GM18499 (cell line): ENCODE data around the gene PTPRG.

Experiments used
- ATAC-seq: cut with Tn5 transposase; IDR thresholded peaks from one replicate; pipeline ENCODE4 v1.9.1; 2021; ENCODE audit warnings: moderate number of reproducible peaks; ENCODE audit not compliant: insufficient read depth, unreplicated experiment

Gene PTPRG

GRCh38 chr3:61932499-61932898 lies 371.1 kb downstream of the PTPRG start:
- ATAC-seq = no peak

DNA sequence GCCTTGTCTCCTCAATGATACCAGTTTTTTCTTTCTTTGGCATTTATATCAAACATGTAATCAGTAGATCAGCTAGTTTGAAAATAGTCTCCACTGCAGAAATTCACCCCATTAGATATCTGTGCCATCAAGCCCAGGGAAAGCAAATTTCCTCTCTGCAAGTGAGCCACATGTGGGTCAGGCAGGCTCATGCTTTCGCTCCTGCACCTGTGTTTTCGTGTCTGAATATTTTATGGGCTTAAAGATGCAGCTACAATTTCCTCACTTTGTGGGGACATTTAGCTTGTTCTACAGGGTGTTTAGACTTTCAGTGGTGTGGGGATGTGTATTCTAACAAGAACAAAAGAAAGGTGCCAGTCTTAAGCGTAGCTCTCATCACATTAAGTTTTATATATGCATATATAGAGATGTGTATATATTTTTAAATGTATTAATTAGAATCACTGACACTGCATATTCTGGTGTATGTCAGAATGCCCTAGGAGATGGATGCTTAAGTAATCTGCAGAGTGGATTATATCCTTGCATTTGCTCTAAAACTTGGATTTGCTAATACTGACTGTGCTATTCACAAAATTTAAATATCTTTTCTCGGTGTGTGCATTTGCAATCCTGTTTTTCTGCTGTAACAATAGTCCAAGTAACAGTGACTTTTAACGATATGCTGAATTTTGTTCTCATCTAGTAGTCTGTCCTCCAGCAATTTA lies 372.6 kb downstream of the PTPRG start:
- no peak for ATAC-seq

- ATAC-seq = no peak
Observed at GRCh38 chr3:61934505-61934871, 373.1 kb downstream of the PTPRG start.

- ATAC-seq = no peak
Observed at GRCh38 chr3:61935814-61936213, 374.4 kb downstream of the PTPRG start.

GRCh38 chr3:61936344-61936937 lies 375.1 kb downstream of the PTPRG start:
- no peak for ATAC-seq

GRCh38 chr3:61937477-61937876 lies 376.1 kb downstream of the PTPRG start:
- ATAC-seq = no peak

GRCh38 chr3:61938878-61939549 lies 377.6 kb downstream of the PTPRG start:
- no peak for ATAC-seq

GRCh38 chr3:61940236-61940635 lies 378.9 kb downstream of the PTPRG start:
- ATAC-seq = no peak

GRCh38 chr3:61943975-61944374 lies 382.6 kb downstream of the PTPRG start:
- ATAC-seq = no peak

- ATAC-seq = no peak
Observed at GRCh38 chr3:61944726-61945125, 383.4 kb downstream of the PTPRG start.

GRCh38 chr3:61945657-61946056 lies 384.3 kb downstream of the PTPRG start:
- ATAC-seq = no peak

- ATAC-seq = no peak
Observed at GRCh38 chr3:61946570-61947324, 385.4 kb downstream of the PTPRG start.

- ATAC-seq = no peak
Observed at GRCh38 chr3:61947456-61947855, 386.1 kb downstream of the PTPRG start.

GRCh38 chr3:61948699-61949305 lies 387.4 kb downstream of the PTPRG start:
- ATAC-seq = no peak

- ATAC-seq = no peak
Observed at GRCh38 chr3:61954097-61954540, 392.7 kb downstream of the PTPRG start.

DNA sequence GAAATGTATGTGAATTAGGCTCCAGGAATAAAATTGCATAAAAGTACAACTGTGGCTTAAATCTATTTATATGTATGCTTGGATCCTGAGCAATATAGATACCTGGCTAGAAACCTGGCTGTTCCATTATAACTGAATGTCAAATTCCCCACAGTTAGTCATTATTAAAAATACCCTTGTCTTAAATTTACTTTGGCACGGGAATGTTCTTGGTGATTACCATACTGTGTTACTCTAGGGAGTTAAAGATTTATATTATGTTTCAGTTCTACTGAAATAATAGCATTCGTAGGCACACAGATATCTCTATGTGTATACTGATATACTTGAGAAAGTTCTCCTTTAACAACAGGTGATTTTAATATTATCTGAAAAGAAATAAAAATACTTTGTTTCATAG lies 394.1 kb downstream of the PTPRG start:
- ATAC-seq = no peak

GRCh38 chr3:61956236-61956635 lies 394.9 kb downstream of the PTPRG start:
- ATAC-seq = no peak

DNA sequence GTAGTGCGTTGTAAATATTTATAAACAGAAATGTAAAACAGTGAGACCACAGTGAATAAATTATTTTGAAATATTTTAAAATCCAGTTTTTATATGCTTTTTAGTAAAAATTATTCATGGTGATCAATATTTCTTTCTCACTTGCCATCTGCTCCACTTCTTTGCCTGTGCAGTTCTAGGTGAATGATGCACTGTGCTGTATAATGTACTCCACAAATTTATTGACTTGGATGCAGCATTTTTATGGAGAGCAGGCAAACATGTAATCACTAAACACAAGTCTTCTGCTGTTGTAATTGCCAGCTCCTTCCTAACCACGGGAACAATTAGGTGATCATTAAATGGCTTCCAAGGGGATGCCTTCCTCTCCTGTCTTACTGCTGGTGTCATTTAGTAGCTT lies 395.9 kb downstream of the PTPRG start:
- no peak for ATAC-seq

DNA sequence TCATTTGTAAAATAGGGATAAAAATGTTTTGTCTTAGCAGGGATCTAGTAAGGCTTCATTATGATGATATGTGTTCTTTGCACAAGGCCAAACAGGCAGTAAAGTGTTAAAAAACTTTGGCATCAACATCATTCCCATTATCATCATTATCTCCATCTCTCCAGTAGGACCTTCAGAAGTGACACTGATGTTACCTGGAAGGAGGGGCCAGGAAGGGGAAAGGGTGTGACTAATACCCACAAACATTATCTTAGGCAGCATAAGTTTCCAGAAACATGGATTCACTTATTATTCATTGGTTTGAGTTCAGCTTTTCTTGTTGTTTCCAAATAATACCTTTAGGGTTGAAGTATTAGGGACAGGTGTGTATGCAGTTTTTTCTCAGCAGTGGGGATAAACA lies 399.6 kb downstream of the PTPRG start:
- ATAC-seq = no peak

DNA sequence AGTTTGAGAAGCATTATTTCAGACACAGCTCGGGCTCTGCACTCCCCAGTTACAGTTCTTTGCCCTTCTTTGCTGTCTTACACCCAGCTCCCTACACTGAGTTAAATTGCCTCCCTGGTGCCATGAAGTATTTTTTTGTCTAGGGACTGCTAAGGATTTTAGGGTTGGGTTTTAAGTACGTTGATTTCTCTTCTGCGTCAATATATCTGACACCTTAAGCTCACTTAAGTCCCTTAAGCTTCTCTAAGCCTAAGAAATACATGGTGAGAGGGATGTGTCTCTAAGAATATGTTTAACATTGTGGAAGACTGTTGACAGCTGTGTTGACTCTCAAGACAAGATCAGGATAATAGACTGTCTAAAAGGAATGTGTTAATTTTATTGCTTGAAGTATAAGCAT lies 400.5 kb downstream of the PTPRG start:
- ATAC-seq = no peak

- no peak for ATAC-seq
Observed at GRCh38 chr3:61964566-61964965, 403.2 kb downstream of the PTPRG start.
